GM18870 (cell line): ENCODE results near the gene ZBTB40.

Experiments
- ATAC-seq: cut with Tn5 transposase; IDR thresholded peaks from one replicate; pipeline ENCODE4 v1.9.1; 2021; ENCODE audit warnings: moderate library complexity; ENCODE audit not compliant: unreplicated experiment

The ZBTB40 gene

GRCh38 chr1:22500058-22500457, 48.4 kb downstream of the ZBTB40 start:
- no peak for ATAC-seq

DNA sequence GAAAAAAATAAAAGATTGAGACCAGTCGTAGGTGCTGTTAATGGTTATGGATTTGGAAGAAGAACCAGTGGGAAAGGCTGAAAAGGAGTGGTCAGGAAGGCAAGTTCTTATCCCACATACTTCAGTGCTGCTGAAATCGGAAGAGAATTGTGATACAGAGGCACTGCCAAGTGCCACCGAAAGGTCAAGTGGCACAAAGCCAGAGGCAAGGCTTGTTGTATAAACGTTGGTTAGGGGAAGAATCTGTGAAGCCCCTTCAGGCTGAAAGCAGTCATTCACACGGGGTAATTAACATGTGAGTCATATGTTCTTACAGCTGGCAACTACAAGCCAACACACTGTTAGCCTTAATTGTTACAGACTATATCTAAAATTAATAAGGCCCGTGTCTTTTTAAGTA, 48.8 kb downstream of the ZBTB40 start:
- no peak for ATAC-seq

DNA sequence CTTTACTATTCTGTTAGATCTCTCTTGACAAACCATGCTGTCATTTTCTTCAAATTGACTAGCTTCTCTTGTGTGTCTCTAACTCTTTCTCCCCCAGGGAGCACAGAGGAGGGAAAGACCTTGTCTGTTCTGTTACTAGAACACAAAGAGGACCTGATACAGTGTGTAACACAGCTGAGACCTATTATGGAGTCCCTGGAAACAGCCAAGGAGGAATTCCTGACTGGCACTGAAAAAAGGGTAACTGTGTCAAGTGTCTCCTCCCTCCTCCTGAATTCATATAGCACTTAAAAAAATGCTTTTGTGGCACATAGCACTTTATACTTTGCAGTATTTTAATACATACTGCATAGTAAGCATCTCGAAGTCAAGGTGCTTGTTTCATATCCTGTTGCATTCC, 50.6 kb downstream of the ZBTB40 start:
- ATAC-seq: no peak

GRCh38 chr1:22503721-22504410, 52.2 kb downstream of the ZBTB40 start:
- no peak for ATAC-seq

GRCh38 chr1:22506130-22506692, 54.6 kb downstream of the ZBTB40 start:
- no peak for ATAC-seq

DNA sequence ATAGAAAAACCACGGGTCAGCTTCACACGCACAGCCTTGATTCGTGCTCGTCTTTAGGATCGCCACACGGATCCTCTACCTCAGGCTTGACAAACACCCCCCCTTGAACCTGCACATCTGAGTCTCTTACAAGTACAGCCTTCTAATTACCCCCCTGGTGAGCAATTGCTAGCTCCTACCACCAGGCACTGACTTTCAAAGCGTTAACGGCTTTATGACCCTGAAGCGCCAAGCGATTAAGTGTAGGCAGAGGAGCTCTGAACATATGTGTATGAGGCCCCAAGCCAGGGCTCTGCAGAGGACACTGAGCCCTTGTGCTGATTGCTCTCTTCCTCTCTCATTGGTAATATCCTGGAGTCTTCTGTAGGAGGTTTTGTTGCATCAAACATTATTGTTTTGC, 55.9 kb downstream of the ZBTB40 start:
- no peak for ATAC-seq

- ATAC-seq: no peak
Measured at GRCh38 chr1:22508329-22508728, 56.7 kb downstream of the ZBTB40 start.

GRCh38 chr1:22508991-22509390, 57.3 kb downstream of the ZBTB40 start:
- ATAC-seq: no peak

DNA sequence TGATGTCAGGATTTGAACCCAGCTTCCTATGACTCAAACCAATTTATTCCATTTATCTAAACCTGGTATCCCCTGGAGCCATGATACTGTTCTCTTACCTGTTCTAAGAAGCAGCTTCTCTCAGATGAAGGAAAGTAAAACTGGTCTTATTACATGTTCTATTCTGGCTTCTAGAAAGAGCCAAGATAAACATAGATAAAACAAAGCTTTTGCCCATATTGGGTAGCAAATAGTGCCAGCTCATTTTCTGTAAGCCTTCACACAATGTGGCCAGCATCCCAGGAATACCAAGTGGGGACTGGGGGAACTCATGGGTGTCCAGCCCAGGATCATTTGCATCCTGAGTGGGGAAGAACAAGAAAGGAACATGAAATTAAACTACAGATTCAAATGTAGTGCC, 58.2 kb downstream of the ZBTB40 start:
- ATAC-seq: no peak

GRCh38 chr1:22512873-22513272, 61.2 kb downstream of the ZBTB40 start:
- ATAC-seq: no peak

GRCh38 chr1:22516906-22517571, 65.4 kb downstream of the ZBTB40 start:
- no peak for ATAC-seq

DNA sequence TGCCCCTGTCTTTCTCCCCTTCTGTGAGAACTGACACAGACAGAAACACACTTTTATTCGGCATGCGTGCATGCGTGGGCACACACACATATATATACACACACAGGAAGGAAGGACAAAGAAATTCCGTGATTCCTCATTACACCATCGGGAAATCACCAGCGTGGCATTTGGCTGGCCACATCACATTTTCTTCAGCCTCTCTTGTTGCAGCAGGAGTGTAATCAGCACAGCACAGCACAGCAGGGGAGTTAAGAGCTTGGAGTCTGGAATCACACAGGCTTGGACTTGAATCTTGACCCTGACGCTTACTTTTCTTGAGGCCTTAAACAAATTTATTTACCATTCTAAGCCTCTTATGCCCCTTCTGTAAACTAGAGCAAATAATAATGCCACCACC, 66.3 kb downstream of the ZBTB40 start:
- no peak for ATAC-seq

GRCh38 chr1:22518379-22518778, 66.7 kb downstream of the ZBTB40 start:
- no peak for ATAC-seq

- no peak for ATAC-seq
Measured at GRCh38 chr1:22520871-22521270, 69.2 kb downstream of the ZBTB40 start.

DNA sequence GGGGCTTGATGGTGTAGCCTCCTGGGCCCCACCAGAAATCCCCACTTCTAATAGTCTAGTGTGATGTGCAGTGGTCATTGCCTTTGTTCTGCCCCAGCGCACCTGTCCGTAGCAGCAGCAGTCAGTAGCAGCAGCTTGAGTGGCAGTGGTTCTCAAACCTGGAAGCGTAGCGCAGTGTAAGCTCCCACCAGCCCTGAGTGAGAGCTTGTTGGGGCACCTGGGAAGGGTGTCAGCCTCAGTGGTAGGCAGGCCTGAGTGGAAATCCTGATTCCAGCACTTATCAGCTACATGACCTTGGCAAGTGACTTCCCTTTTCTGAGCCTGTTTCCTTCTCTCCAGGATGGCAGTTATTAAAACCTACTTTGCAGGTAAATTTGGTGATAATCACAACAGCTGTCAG, 70.0 kb downstream of the ZBTB40 start:
- ATAC-seq: no peak

GRCh38 chr1:22522221-22522743, 70.6 kb downstream of the ZBTB40 start:
- no peak for ATAC-seq

- ATAC-seq: no peak
Measured at GRCh38 chr1:22524481-22524880, 72.8 kb downstream of the ZBTB40 start.

DNA sequence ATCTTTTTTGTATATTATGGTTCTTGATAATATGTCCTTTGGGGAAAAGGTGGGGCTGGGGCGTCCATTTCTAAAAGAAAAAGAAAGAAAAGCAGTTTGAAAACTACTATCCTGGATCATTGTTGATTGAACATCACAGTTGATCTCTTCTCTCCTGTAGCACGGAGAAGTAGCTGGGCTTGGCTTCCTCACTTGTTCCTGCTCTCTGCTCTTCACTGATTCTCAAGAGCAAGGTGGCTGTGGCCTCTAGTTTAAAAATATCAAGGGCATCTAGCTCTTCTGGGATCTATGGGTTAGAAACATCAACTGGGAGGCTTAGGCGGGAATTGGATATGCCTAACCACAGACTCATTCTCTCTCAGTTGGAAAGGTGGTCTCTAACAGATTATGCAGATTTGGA, 73.6 kb downstream of the ZBTB40 start:
- ATAC-seq: no peak

DNA sequence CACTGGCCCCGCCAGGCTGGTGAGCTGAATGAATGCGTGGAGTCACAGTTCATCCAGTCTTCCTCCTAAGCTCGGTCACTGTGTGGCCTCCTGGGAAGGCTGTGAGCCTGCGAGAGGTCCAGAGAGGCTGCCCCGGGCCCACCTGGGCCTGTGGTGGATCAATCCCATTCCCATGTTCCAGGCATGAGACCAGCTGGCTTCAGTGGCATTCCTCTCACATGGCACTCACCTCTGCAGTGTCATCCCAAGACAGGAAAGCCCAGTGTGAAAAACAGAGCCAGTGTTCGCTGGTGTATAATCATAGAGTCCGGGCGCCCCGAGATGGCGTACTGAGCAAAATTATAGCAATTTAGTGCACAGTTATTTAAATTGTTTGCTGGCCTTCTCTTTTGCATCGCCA, 74.0 kb downstream of the ZBTB40 start:
- ATAC-seq: no peak

- ATAC-seq: no peak
Measured at GRCh38 chr1:22526098-22526497, 74.4 kb downstream of the ZBTB40 start.

DNA sequence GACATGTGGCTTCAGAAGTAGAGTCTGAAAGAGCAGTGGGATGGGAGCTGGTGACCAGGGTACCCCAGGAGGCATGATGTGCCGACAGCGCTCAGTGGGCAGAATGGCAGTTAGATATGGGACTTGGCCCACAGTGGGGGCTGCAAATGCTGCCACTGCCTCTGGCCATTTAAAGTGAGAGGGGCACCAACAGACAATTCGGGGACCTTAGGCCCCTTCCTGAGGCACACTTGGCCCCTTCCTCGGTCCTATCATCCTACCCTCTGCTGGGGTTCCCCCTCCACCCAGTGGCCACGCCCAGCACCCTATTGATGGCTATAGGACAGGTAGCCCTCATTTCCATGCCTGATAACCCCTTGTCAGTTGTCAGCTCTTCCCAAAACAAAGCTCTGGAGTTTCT, 75.0 kb downstream of the ZBTB40 start:
- ATAC-seq: no peak

- ATAC-seq: no peak
Measured at GRCh38 chr1:22527122-22527521, 75.5 kb downstream of the ZBTB40 start.
